ENCODE data around the gene KNTC1.
A peak's percentile ranks its signal among the peaks of the same experiment; 100 is the strongest.
"Not testable (repeated sequence)": the region's sequence is repeated elsewhere in the genome, so short reads cannot be mapped to it uniquely, and the experiment has no call there.

KNTC1 gene

GRCh38 chr12:122500685-122501488, 26.2 kb upstream of the KNTC1 start, which contains the start of gene ZCCHC8:
TSS of gene ZCCHC8 (minus strand) at chr12:122500932. CDS start at chr12:122500840, 92 bp downstream.
- TF ChIP-seq ZNF274 (IDR thresholded peaks at IDR 0.05; ENCODE audit: low read depth, low read length) = no peak
- H3K4me3 ChIP-seq (ENCODE audit: low read length) = peak within 1 kb of the TSS; percentile 86

GRCh38 chr12:122501489-122501989, 25.5 kb upstream of the KNTC1 start:
- peak overlapping the region; percentile 42; the same call in 1 of the 2 replicates for H3K4me3 ChIP-seq (ENCODE audit: low read length)

GRCh38 chr12:122503147-122503751, 23.8 kb upstream of the KNTC1 start:
- no peak for TF ChIP-seq ZNF274 (IDR thresholded peaks at IDR 0.05; ENCODE audit: low read depth, low read length)
- no peak overlapping the region for H3K4me3 ChIP-seq (ENCODE audit: low read length)

More at GRCh38 chr12:122501489-122501989, 25.5 kb upstream of the KNTC1 start:
- no peak for TF ChIP-seq ZNF274 (IDR thresholded peaks at IDR 0.05; ENCODE audit: low read depth, low read length)

DNA sequence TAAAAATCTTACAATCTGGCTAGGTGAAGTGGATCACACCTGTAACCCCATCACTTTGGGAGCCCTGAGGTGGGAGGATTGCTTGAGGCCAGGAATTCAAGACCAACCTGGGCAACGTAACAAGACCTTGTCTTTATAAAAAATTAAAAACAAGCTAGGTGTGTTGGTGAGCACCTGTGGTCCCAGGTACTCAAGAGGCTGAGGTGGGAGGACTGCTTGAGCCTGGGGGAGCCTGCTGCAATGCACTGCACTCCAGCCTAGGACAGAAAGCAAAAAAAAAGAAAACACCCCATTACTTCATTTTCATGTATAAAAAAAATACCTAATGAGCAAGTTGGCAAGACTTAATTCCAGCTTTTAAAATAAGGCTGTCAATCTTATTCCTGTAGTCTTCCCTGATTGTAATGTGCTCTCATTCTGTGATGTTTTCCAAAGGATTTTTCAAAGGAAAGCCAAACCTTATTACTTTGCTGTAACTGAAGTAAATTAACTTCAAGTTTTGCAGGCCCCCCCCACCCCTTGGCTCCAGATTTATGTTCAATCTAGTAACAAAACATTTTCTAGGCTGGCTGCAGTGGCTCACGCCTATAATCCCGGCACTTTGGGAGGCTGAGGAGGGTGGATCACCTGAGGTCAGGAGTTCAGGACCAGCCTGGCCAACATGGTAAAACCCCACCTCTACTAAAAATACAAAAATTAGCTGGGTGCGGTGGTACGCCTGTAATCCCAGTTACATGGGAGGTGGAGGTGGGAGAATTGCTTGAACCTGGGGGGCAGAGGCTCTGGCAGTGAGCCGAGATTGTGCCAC, 23.1 kb upstream of the KNTC1 start:
- no peak for TF ChIP-seq ZNF274 (IDR thresholded peaks at IDR 0.05; ENCODE audit: low read depth, low read length)

GRCh38 chr12:122505419-122506051, 21.5 kb upstream of the KNTC1 start:
- TF ChIP-seq ZNF274 (IDR thresholded peaks at IDR 0.05; ENCODE audit: low read depth, low read length) = no peak
- H3K4me3 ChIP-seq (ENCODE audit: low read length) = no peak overlapping the region

More for the DNA sequence above, 23.1 kb upstream of the KNTC1 start:
- H3K4me3 ChIP-seq (ENCODE audit: low read length) = no peak overlapping the region

GRCh38 chr12:122506393-122506938, 20.6 kb upstream of the KNTC1 start:
- TF ChIP-seq ZNF274 (IDR thresholded peaks at IDR 0.05; ENCODE audit: low read depth, low read length) = no peak
- no peak overlapping the region for H3K4me3 ChIP-seq (ENCODE audit: low read length)

DNA sequence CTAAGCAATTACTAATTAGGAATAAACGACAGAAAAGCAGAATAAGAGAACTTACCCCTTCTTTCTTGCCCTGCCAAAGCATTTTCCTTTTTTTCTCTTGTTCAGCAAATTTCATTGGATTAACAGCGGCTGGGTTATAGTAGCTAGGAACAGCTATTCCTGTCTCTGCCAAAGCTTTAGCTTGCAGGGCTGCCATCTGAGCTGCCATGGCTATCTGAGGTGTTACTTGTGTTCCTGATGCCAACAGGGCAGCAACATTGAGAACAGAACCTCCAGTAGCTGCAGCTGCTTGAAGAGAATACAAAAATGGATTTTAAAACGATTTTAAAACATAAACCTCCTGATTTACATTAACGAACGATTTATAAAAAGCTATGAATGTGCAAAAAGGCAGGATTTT, 18.9 kb upstream of the KNTC1 start:
- H3K4me3 ChIP-seq (ENCODE audit: low read length) = no peak overlapping the region
- no peak for TF ChIP-seq ZNF274 (IDR thresholded peaks at IDR 0.05; ENCODE audit: low read depth, low read length)

DNA sequence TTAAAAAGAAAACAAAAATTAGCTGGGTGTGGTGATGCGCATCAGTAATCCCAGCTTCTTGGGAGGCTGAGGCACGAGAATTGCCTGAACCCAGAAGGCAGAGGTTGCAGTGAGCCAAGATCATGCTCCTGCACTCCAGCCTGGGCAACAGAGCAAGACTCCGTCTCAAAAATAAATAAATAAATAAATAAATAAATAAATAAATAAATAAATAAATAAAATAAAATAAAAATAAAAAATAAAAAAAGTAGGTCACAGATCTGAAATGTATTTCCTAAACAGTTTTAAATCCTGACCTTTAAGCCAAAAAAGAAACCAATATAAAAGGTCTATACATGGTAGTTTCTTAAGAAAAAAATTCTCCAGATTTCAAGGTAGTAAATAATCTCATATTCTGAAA, 14.0 kb upstream of the KNTC1 start:
- not testable (repeated sequence) for H3K4me3 ChIP-seq (ENCODE audit: low read length)

DNA sequence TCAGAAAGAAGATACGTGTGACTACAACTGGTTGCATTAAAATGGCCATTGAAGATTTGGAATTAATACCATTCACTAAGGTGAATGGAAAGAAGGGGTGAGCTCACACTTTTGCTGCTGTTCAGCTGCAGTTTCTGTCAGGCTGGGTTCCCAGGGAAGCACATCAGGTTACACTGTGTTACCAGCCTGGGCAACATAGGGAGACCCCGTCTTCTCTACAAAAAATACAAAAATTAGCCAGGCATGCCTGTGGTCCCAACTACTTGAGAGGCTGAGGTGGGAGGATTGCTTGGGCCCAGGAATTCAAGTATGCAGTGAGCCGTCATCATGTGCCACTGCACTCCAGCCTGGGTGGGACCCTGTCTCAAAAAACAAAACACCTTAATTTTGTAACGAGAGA, 13.4 kb upstream of the KNTC1 start:
- TF ChIP-seq ZNF274 (IDR thresholded peaks at IDR 0.05; ENCODE audit: low read depth, low read length) = no peak
- no peak overlapping the region for H3K4me3 ChIP-seq (ENCODE audit: low read length)

- H3K4me3 ChIP-seq (ENCODE audit: low read length) = no peak overlapping the region
- no peak for TF ChIP-seq ZNF274 (IDR thresholded peaks at IDR 0.05; ENCODE audit: low read depth, low read length)
These were observed 11.8 kb upstream of the KNTC1 start for GRCh38 chr12:122515275-122515674.

DNA sequence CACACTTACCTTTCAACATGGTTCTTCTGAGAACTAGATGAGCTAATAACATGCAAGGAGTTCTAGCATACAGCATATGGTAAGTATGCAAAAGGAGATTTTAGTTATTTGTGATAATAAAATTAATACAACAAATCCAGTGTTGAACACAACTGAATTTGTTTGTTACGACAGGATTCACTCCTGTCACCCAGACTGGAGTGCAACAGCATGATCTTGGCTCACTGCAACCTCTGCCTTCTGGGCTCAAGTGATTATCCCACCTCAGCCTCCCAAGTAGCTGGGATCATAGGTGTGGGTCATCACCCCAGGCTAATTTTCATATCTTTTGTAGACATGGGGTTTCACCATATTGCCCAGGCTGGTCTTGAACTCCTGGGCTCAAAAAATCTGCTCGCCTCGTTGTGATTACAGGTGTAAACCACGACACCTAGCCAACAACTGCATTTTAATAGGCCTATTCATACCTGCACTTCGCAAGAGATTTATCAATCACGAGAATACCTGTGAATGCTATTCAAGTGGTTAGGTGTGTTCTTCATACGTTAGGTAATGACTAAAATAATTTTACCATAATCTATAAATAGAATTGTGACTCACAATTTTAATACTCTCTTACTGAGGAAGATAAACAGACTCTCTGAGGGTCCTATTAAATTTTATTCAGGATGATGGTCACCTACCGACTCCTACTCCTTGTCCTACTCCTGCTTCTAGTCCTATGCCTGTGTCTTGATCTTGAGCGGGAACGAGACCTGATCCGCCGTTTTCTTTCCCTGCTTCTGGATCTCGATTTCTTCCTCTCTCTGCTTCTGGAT, 10.3 kb upstream of the KNTC1 start:
- H3K4me3 ChIP-seq (ENCODE audit: low read length) = no peak overlapping the region
- TF ChIP-seq ZNF274 (IDR thresholded peaks at IDR 0.05; ENCODE audit: low read depth, low read length) = no peak

GRCh38 chr12:122517877-122518276, 9.2 kb upstream of the KNTC1 start:
- H3K4me3 ChIP-seq (ENCODE audit: low read length) = no peak overlapping the region
- TF ChIP-seq ZNF274 (IDR thresholded peaks at IDR 0.05; ENCODE audit: low read depth, low read length) = no peak

DNA sequence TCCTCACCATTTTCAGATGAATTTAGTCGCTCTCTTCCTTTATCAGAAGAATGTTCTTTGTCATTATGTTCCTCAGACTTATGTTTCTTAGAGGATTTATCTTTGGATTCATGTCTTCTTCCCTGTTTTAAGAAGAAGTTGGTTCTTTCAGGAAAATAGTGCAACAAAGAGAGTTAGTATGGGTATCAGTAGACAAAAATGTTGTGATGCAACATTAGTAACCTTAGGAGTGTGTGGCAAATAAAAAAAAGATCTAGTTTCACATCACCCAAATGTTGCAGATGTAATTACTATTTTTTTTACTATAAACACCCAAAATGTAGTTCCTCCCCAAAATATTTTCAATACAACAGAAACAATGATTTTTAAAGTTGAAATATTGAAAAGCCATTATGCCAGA, 8.1 kb upstream of the KNTC1 start:
- H3K4me3 ChIP-seq (ENCODE audit: low read length) = no peak overlapping the region
- no peak for TF ChIP-seq ZNF274 (IDR thresholded peaks at IDR 0.05; ENCODE audit: low read depth, low read length)

All from GM08714 (cell line).